K562 (cell line): ENCODE data around the gene ELOVL5. TPM values are rescaled to one million over a fixed set of nuclear protein-coding genes. Genes with fewer than 3 reads are reported as not detected.

ENCODE experiments used
- ATAC-seq: fragments of 200-7000 bp; cut with Tn5 transposase; 3 replicates; pipeline ENCODE4 v1.9.1; 2020; ENCODE audit warnings: moderate library complexity
- BruUV-seq: library from RNA; stranded (reverse); fragments of 400-500 nt; replicated peaks from 2 replicates; lab custom pipeline; 2021; lab: Mats Ljungman, UMichigan
- CTCF ChIA-PET: fragments of 300-600 bp; formaldehyde crosslinking; extraction: SDS; loops from one replicate; lab custom pipeline; 2021; ENCODE audit warnings: low intra/inter-chr PET ratio; lab: Yijun Ruan, JAX
- POLR2A ChIA-PET: fragments of 300-600, 350-650 bp; sonication (Branson Sonifier 250); formaldehyde crosslinking; extraction: SDS; loops from one replicate; lab custom pipeline; 2021; ENCODE audit warnings: antibody characterized with exemption, inconsistent platforms; lab: Yijun Ruan, JAX
- DNase-seq, 4 experiments: peaks; one replicate each; pipeline versions ENCODE4 v3.0.0 to v3.0.0-alpha.2; 2011 to 2018; ENCODE audit warnings: low spot score in 3 of 4, mixed read lengths in 3 of 4; ENCODE audit errors: extremely low read depth in 1 of 4
- FAIRE-seq: peaks from 2 replicates; lab custom pipeline; 2011; peaks lifted over from hg19 to GRCh38; lab: Jason Lieb, UNC
- H2AFZ ChIP-seq: 2 replicates; pipeline ENCODE4 v1.6.0; 2011; ENCODE audit warnings: low read depth, low read length, control low read depth, inconsistent platforms
- H3K27ac ChIP-seq: fragments of 200-600 bp; 3 replicates; pipeline ENCODE4 v1.8.0; 2011; ENCODE audit warnings: low read depth, mild to moderate bottlenecking, control low read depth, inconsistent platforms, low read length, moderate library complexity, mixed read lengths; ENCODE audit errors: extremely low read depth
- H3K27me3 ChIP-seq, 2 experiments: fragments of 300-600 bp in 1 of 2; 2 replicates in 1 of 2; 3 replicates in 1 of 2; pipeline versions ENCODE4 v1.6.0 to v1.8.0; 2011; ENCODE audit warnings: inconsistent platforms in 2 of 2, low read length in 2 of 2, mild to moderate bottlenecking in 1 of 2, mixed read lengths in 1 of 2, moderate library complexity in 1 of 2; ENCODE audit not compliant: control insufficient read depth in 2 of 2, insufficient read depth in 2 of 2
- H3K36me3 ChIP-seq: fragments of 300-600 bp; 3 replicates; pipeline ENCODE4 v1.8.0; 2011; ENCODE audit warnings: mild to moderate bottlenecking, low read length, inconsistent platforms; ENCODE audit not compliant: control insufficient read depth, insufficient read depth
- H3K4me1 ChIP-seq, 2 experiments: fragments of 200-600 bp in 1 of 2; replicated peaks in 1 of 2; 2 replicates in 1 of 2; 3 replicates in 1 of 2; pipeline versions ENCODE4 v1.5.1 to v1.8.0; 2011; ENCODE audit warnings: inconsistent platforms in 2 of 2, low read length in 2 of 2, mild to moderate bottlenecking in 1 of 2, mixed read lengths in 1 of 2, moderate library complexity in 1 of 2; ENCODE audit not compliant: control insufficient read depth in 2 of 2, insufficient read depth in 2 of 2
- H3K4me2 ChIP-seq: 2 replicates; pipeline ENCODE4 v1.6.1; 2011; ENCODE audit warnings: low read length, control low read depth, inconsistent platforms, mixed read lengths; ENCODE audit not compliant: insufficient read depth
- H3K4me3 ChIP-seq: fragments of 200-600 bp; sonication (generic), shearing (Covaris generic); 2 replicates; pipeline ENCODE4 v1.5.1; 2016; ENCODE audit warnings: control low read depth, inconsistent platforms
- H3K79me2 ChIP-seq: fragments of 200-600 bp; 3 replicates; pipeline ENCODE4 v1.8.0; 2011; ENCODE audit warnings: low read length, inconsistent platforms; ENCODE audit not compliant: control insufficient read depth, insufficient read depth
- H3K9ac ChIP-seq, 2 experiments: 2 replicates each; pipeline versions ENCODE4 v1.6.0 to v1.6.1; 2011; ENCODE audit warnings: low read depth in 2 of 2, low read length in 2 of 2, control low read depth in 1 of 2, inconsistent platforms in 1 of 2, mild to moderate bottlenecking in 1 of 2, mixed read lengths in 1 of 2; ENCODE audit not compliant: insufficient read depth in 1 of 2
- H3K9me1 ChIP-seq: one replicate; pipeline ENCODE4 v1.6.0; 2011; ENCODE audit warnings: inconsistent platforms, mild to moderate bottlenecking, low read length, moderate library complexity; ENCODE audit not compliant: control insufficient read depth, insufficient read depth
- H3K9me3 ChIP-seq: replicated peaks from 2 replicates; pipeline ENCODE4 v1.5.1; 2011; ENCODE audit warnings: low read depth, low read length, inconsistent platforms; ENCODE audit not compliant: control insufficient read depth, insufficient read depth
- H4K20me1 ChIP-seq: replicated peaks from 2 replicates; pipeline ENCODE4 v1.6.1; 2011; ENCODE audit warnings: low read length, inconsistent platforms, mixed read lengths; ENCODE audit not compliant: control insufficient read depth, insufficient read depth
- CBX8 ChIP-seq: fragments of 200-600 bp; sonication (generic); IDR thresholded peaks from 2 replicates; pipeline ENCODE4 v1.6.1; 2012; ENCODE audit warnings: borderline replicate concordance, mixed run types, low read depth, mild to moderate bottlenecking, moderate library complexity, mixed read lengths, low read length, control low read depth, inconsistent platforms; ENCODE audit not compliant: poor library complexity, severe bottlenecking; ENCODE audit errors: extremely low read depth
- E2F8 ChIP-seq: fragments of 450-650 bp; IDR thresholded peaks from 2 replicates; pipeline ENCODE4 v1.7.1; 2018; ENCODE audit warnings: mild to moderate bottlenecking, low read depth; ENCODE audit not compliant: partially characterized antibody
- EHMT2 ChIP-seq: fragments of 450-650 bp; IDR thresholded peaks from 2 replicates; pipeline ENCODE4 v1.6.1; 2018; ENCODE audit warnings: antibody characterized with exemption
- PURB ChIP-seq: sonication (generic); formaldehyde crosslinking; IDR thresholded peaks from 2 replicates; pipeline ENCODE4 v1.9.0; 2021; ENCODE audit warnings: low read depth, mild to moderate bottlenecking, missing genetic modification reagents
- RFX1 ChIP-seq: fragments of 450-650 bp; IDR thresholded peaks from 2 replicates; pipeline ENCODE4 v1.6.1; 2016; ENCODE audit warnings: mild to moderate bottlenecking, moderate library complexity
- SIX5 ChIP-seq, 2 experiments: IDR thresholded peaks; 2 replicates each; pipeline ENCODE4 v1.6.1; 2011; ENCODE audit warnings: low read length in 2 of 2, borderline replicate concordance in 1 of 2, low read depth in 1 of 2, mild to moderate bottlenecking in 1 of 2, moderate library complexity in 1 of 2; ENCODE audit not compliant: insufficient read depth in 1 of 2
- ZBTB33 ChIP-seq: sonication (generic); formaldehyde crosslinking; IDR thresholded peaks from 2 replicates; pipeline ENCODE4 v1.8.1; 2023; ENCODE audit warnings: mild to moderate bottlenecking, missing genetic modification reagents
- ZNF695 ChIP-seq: fragments of 450-650 bp; formaldehyde crosslinking; IDR thresholded peaks from 2 replicates; pipeline ENCODE4 v1.4.0; 2020; ENCODE audit warnings: mild to moderate bottlenecking, moderate library complexity
- ZNF699 ChIP-seq: fragments of 250-450 bp; sonication (Bioruptor Pico); IDR thresholded peaks from 2 replicates; pipeline ENCODE4 v1.8.0; 2021; ENCODE audit warnings: mild to moderate bottlenecking, moderate library complexity; ENCODE audit not compliant: insufficient replicate concordance
- ZNF75A ChIP-seq: fragments of 450-650 bp; formaldehyde crosslinking; IDR thresholded peaks from 2 replicates; pipeline ENCODE4 v1.4.0; 2020; ENCODE audit warnings: mild to moderate bottlenecking
- in situ Hi-C: fragments of 300-500 bp; cut with MboI; formaldehyde crosslinking; loops from 4 replicates; pipeline ENCODE4 v1.15.0; 2018; ENCODE audit warnings: inconsistent platforms, mixed read lengths
- intact Hi-C: fragments of 100-400 bp; cut with micrococcal nuclease; formaldehyde crosslinking; loops from 2 replicates; pipeline ENCODE4 v1.14.2; 2022
- polyA plus RNA-seq, 8 experiments: library from polyadenylated mRNA; depleted of rRNA in 4 of 8; stranded (reverse) in 5 of 8; unstranded in 3 of 8; fragments of >200 nt; fragmentation: Nextera tagmentation in 2 of 8; fragmentation: Illumina TruSeq in 1 of 8; extraction: Ambion mirVana in 2 of 8; extraction: Trizol in 1 of 8; gene quantifications; 2 replicates each; pipeline versions ENCODE4 v1.2.1 to v1.2.3, GENCODE V29; 2011 to 2014; ENCODE audit warnings: inconsistent platforms in 1 of 8, missing spikeins in 1 of 8
- total RNA-seq, 7 experiments: library from RNA; depleted of rRNA in 6 of 7; stranded (reverse); fragments of >200 nt in 6 of 7; fragmentation: Illumina TruSeq in 2 of 7; extraction: Trizol in 2 of 7; gene quantifications; 2 replicates each; pipeline versions ENCODE4 v1.2.1 to v1.2.3, GENCODE V29; 2011 to 2021; ENCODE audit warnings: low replicate concordance in 1 of 7
- TF ChIP-seq, protein P1 (sequence below): sonication (generic); formaldehyde crosslinking; IDR thresholded peaks from 2 replicates; pipeline ENCODE4 v1.8.1; 2022; ENCODE audit warnings: missing genetic modification reagents
- TF ChIP-seq, protein P2 (sequence below), 2 experiments: IDR thresholded peaks; 2 replicates each; pipeline ENCODE4 v1.6.1; 2011; ENCODE audit warnings: borderline replicate concordance in 1 of 2, control low read depth in 1 of 2, low read depth in 1 of 2, low read length in 1 of 2, mild to moderate bottlenecking in 1 of 2, mixed read lengths in 1 of 2, moderate library complexity in 1 of 2; ENCODE audit not compliant: insufficient read depth in 1 of 2, insufficient read length in 1 of 2, poor library complexity in 1 of 2, severe bottlenecking in 1 of 2; ENCODE audit errors: extremely low read depth in 1 of 2

The ELOVL5 gene
- total and polyA plus RNA-seq, 9 of the 15 experiments (the other 6 are each of a cell fraction or from before 2014, with no cell fraction given), result 70.6 to 245 (median 132) TPM

GRCh38 chr6:53376661-53377226, 28.0 kb upstream of the ELOVL5 start (continued):
- TF ChIP-seq ZBTB33 (CRISPR knock-in tag) (no peak), ZNF75A (CRISPR knock-in tag) (no peak), SIX5 (IDR thresholded peaks at IDR 0.05; ENCODE audit: borderline replicate concordance in 1 of 2, insufficient read depth in 1 of 2, low read depth in 1 of 2, low read length in 2 of 2) (no peak), RFX1 (no peak), PURB (no peak), EHMT2 (no peak)
- TF ChIP-seq, protein P1, sequence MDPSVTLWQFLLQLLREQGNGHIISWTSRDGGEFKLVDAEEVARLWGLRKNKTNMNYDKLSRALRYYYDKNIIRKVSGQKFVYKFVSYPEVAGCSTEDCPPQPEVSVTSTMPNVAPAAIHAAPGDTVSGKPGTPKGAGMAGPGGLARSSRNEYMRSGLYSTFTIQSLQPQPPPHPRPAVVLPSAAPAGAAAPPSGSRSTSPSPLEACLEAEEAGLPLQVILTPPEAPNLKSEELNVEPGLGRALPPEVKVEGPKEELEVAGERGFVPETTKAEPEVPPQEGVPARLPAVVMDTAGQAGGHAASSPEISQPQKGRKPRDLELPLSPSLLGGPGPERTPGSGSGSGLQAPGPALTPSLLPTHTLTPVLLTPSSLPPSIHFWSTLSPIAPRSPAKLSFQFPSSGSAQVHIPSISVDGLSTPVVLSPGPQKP, result no peak
- TF ChIP-seq, all 486 proteins: peak for 0

- no peaks in the 10 kb centered on the region for H3K36me3 ChIP-seq
- H3K4me3 ChIP-seq, result no peak overlapping the region
- no peaks in the 10 kb centered on the region for H3K9me3 ChIP-seq
- ChIA-PET POLR2A (interaction anchor here (0.5 to 2.0 kb wide), 2 partner anchors 19 to 353 kb away, joined by 3 to 5 read pairs; no protein-coding TSS in a partner anchor), CTCF (no interaction called here)
- H3K4me2 ChIP-seq, result no peak overlapping the region
- FAIRE-seq (no peak), DNase-seq (no peak), ATAC-seq (no peak)
- no peaks in the 10 kb centered on the region for H3K79me2 ChIP-seq
- H4K20me1 ChIP-seq, result no peaks in the 10 kb centered on the region
- no peaks in the 10 kb centered on the region for H3K9me1 ChIP-seq
- intact Hi-C loops (no loop called here), in situ Hi-C loops (no loop called here)
- no peak overlapping the region for H3K27ac ChIP-seq
- BruUV-seq, result no TSS peak
- peaks cover 0 to 3% of the 10 kb centered on the region in 2 experiments; a peak in 2 of 5 replicates for H3K27me3 ChIP-seq
- no peaks in the 10 kb centered on the region for H3K4me1 ChIP-seq
- H3K9ac ChIP-seq, result no peak overlapping the region
- H2AFZ ChIP-seq, result no peak overlapping the region
- TF ChIP-seq, protein P2, sequence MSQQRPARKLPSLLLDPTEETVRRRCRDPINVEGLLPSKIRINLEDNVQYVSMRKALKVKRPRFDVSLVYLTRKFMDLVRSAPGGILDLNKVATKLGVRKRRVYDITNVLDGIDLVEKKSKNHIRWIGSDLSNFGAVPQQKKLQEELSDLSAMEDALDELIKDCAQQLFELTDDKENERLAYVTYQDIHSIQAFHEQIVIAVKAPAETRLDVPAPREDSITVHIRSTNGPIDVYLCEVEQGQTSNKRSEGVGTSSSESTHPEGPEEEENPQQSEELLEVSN (IDR thresholded peaks at IDR 0.05; ENCODE audit: borderline replicate concordance in 1 of 2, extremely low read depth in 1 of 2, insufficient read depth in 1 of 2, insufficient read length in 1 of 2, low read depth in 1 of 2, low read length in 1 of 2, poor library complexity in 1 of 2, severe bottlenecking in 1 of 2), result no peak
- TF ChIP-seq E2F8, result no peak
- TF ChIP-seq ZNF695 (CRISPR knock-in tag), result no peak
- TF ChIP-seq CBX8, result no peak
- no peak for TF ChIP-seq ZNF699 (CRISPR knock-in tag)
These were observed 27.1 kb upstream of the ELOVL5 start for GRCh38 chr6:53375847-53376246.
